Activated B cell treated with CpG ODN at 0.5 μM for 24 hours (primary cell): ENCODE measurements around the gene RASGRF2. TPM values are rescaled to one million over a fixed set of nuclear protein-coding genes. Genes with fewer than 3 reads are reported as not detected.

Experiments used
- ATAC-seq: fragments of 200-7000 bp; cut with Tn5 transposase; one replicate; pipeline ENCODE4 v1.10.0; 2021; ENCODE audit warnings: low read depth, mild to moderate bottlenecking, moderate library complexity
- CTCF ChIA-PET: fragments of 350-600 bp; sonication (Branson Sonifier 250); formaldehyde crosslinking; loops from one replicate; lab custom pipeline; 2021; ENCODE audit warnings: antibody characterized with exemption; lab: Charles Lee
- POLR2A ChIA-PET: fragments of 350-600 bp; sonication (Branson Sonifier 250); formaldehyde crosslinking; loops from one replicate; lab custom pipeline; 2021; ENCODE audit warnings: antibody characterized with exemption; lab: Charles Lee
- DNase-seq: peaks from one replicate; pipeline ENCODE4 v3.0.0; 2022
- H3K27ac Mint-ChIP-seq: one replicate; pipeline ENCODE4 v1.8.0; 2020; ENCODE audit warnings: mixed read lengths
- H3K27me3 Mint-ChIP-seq: one replicate; pipeline ENCODE4 v1.8.0; 2021; ENCODE audit warnings: mixed read lengths
- H3K36me3 Mint-ChIP-seq: one replicate; pipeline ENCODE4 v1.8.0; 2021; ENCODE audit warnings: low read depth, mixed read lengths
- H3K4me1 Mint-ChIP-seq: one replicate; pipeline ENCODE4 v1.8.0; 2021; ENCODE audit warnings: mixed read lengths
- H3K4me3 Mint-ChIP-seq: one replicate; pipeline ENCODE4 v1.8.0; 2020; ENCODE audit warnings: mild to moderate bottlenecking, mixed read lengths
- H3K9me3 Mint-ChIP-seq: one replicate; pipeline ENCODE4 v1.8.0; 2020; ENCODE audit warnings: mixed read lengths
- CTCF ChIP-seq: fragments of 200-600 bp; IDR thresholded peaks from one replicate; pipeline ENCODE4 v1.8.0; 2022; ENCODE audit warnings: antibody characterized with exemption, mild to moderate bottlenecking
- intact Hi-C: fragments of 100-400 bp; cut with micrococcal nuclease; formaldehyde crosslinking; loops from one replicate; pipeline ENCODE4 v1.15.1; 2024
- total RNA-seq: library from RNA; stranded (reverse); gene quantifications from 2 replicates; pipeline ENCODE4 v1.2.3, GENCODE V29; 2022

Gene RASGRF2
- total RNA-seq, 1 donor from 2014 or later: 0.64 TPM

- no peak overlapping the region for H3K27ac Mint-ChIP-seq
- DNase-seq (no peak), ATAC-seq (no peak)
- H3K4me3 Mint-ChIP-seq: no peak overlapping the region
- H3K9me3 Mint-ChIP-seq: no peaks in the 10 kb centered on the region
- ChIA-PET POLR2A (no interaction called here), CTCF (no interaction called here)
- H3K27me3 Mint-ChIP-seq: peaks cover 10% of the 10 kb centered on the region
- no peak for TF ChIP-seq CTCF
- H3K4me1 Mint-ChIP-seq: no peaks in the 10 kb centered on the region
- H3K36me3 Mint-ChIP-seq: no peaks in the 10 kb centered on the region
- intact Hi-C loops: no loop called here
Observed at GRCh38 chr5:81167544-81167943, 207.4 kb downstream of the RASGRF2 start.

- intact Hi-C loops: no loop called here
- H3K36me3 Mint-ChIP-seq: no peaks in the 10 kb centered on the region
- no peaks in the 10 kb centered on the region for H3K4me1 Mint-ChIP-seq
- H3K27ac Mint-ChIP-seq: no peak overlapping the region
- ChIA-PET POLR2A (no interaction called here), CTCF (no interaction called here)
- ATAC-seq: no peak
- no peak for DNase-seq
- H3K9me3 Mint-ChIP-seq: no peaks in the 10 kb centered on the region
- TF ChIP-seq CTCF: no peak
- H3K4me3 Mint-ChIP-seq: no peak overlapping the region
- H3K27me3 Mint-ChIP-seq: peaks cover 14% of the 10 kb centered on the region
Observed at GRCh38 chr5:81169924-81170323, 209.8 kb downstream of the RASGRF2 start.

- Mint-ChIP-seq H3K27me3 (peaks cover 16% of the 10 kb centered on the region), H3K4me3 (no peak overlapping the region), H3K27ac (no peak overlapping the region), H3K36me3 (no peaks in the 10 kb centered on the region), H3K9me3 (no peaks in the 10 kb centered on the region), H3K4me1 (no peaks in the 10 kb centered on the region)
- ChIA-PET POLR2A (no interaction called here), CTCF (no interaction called here)
- ATAC-seq: no peak
- intact Hi-C loops: no loop called here
- DNase-seq: no peak
- no peak for TF ChIP-seq CTCF
Observed at GRCh38 chr5:81171769-81172168, 211.6 kb downstream of the RASGRF2 start.

GRCh38 chr5:81172710-81173109, 212.5 kb downstream of the RASGRF2 start:
- Mint-ChIP-seq H3K4me1 (no peaks in the 10 kb centered on the region), H3K9me3 (peaks cover 2% of the 10 kb centered on the region), H3K4me3 (no peak overlapping the region), H3K27me3 (peaks cover 16% of the 10 kb centered on the region), H3K36me3 (no peaks in the 10 kb centered on the region), H3K27ac (no peak overlapping the region)
- intact Hi-C loops: no loop called here
- POLR2A ChIA-PET: no interaction called here
- no peak for DNase-seq
- ATAC-seq: no peak
- TF ChIP-seq CTCF: no peak
- CTCF ChIA-PET: no interaction called here

DNA sequence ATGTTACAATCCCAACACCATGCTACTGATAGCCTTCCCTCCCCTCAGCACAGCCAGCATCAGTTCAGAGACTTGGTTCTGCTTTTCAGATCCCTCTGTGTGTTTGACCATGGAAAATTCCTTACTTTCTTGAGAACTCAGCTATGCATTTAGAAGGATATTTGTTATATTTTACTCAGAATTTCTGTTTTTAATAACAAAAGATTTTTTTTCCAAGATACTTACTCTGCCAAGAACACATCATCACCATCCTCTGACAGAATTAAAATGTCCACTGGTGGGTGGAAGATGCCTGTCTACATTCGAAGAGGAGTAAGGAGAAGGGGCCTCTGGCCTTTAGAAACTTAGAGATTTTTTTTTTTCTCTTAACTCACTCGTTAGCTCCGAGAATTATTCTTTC, 216.9 kb downstream of the RASGRF2 start:
- peaks cover 10% of the 10 kb centered on the region for H3K4me1 Mint-ChIP-seq
- peaks cover 6% of the 10 kb centered on the region for H3K27me3 Mint-ChIP-seq
- ATAC-seq (no peak), DNase-seq (no peak)
- H3K27ac Mint-ChIP-seq: no peak overlapping the region
- no peak overlapping the region for H3K4me3 Mint-ChIP-seq
- POLR2A ChIA-PET: no interaction called here
- H3K36me3 Mint-ChIP-seq: no peaks in the 10 kb centered on the region
- intact Hi-C loops: no loop called here
- peaks cover 3% of the 10 kb centered on the region for H3K9me3 Mint-ChIP-seq
- TF ChIP-seq CTCF: no peak
- CTCF ChIA-PET: no interaction called here
